Gastroesophageal sphincter (tissue), 3 donors: ENCODE measurements around the gene UBE2I.

ENCODE experiments used
- POLR2A ChIP-seq, 2 donors: fragments of 450-650 bp; IDR thresholded peaks; one replicate each; pipeline ENCODE4 v1.6.1; 2017; ENCODE audit warnings: antibody characterized with exemption in 2 of 2, mild to moderate bottlenecking in 2 of 2, moderate library complexity in 1 of 2
- TF ChIP-seq, protein P1 (sequence below), 4 experiments: fragments of 200-600 bp in 2 of 4; fragments of 450-650 bp in 2 of 4; sonication (generic) in 1 of 4; IDR thresholded peaks; one replicate each; pipeline ENCODE4 v1.5.1; 2017 to 2019; ENCODE audit warnings: antibody characterized with exemption in 4 of 4, mild to moderate bottlenecking in 2 of 4, moderate library complexity in 2 of 4

DNA sequence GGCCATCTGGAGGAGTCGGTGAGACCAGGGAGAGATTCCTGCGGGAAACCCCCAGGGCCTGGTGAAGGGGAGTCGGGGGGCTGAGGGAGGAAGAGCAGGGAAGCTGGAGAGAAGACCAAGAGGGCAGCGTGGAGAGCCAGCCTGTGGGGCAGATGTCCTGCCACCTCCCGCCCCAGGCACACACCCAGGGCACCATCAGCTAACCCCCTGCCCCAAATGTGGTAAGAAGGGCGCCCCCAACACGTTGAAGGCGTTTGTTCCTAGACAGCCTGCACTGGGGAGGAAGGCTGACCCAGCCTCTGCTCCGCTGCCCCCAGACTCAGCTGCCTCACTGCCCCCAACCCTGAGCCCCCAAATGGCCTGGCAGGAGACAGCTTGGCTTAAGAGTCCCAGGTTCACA, 25.3 kb downstream of the UBE2I start:
- no peak for TF ChIP-seq POLR2A (IDR thresholded peaks at IDR 0.05)
- TF ChIP-seq, protein P1, sequence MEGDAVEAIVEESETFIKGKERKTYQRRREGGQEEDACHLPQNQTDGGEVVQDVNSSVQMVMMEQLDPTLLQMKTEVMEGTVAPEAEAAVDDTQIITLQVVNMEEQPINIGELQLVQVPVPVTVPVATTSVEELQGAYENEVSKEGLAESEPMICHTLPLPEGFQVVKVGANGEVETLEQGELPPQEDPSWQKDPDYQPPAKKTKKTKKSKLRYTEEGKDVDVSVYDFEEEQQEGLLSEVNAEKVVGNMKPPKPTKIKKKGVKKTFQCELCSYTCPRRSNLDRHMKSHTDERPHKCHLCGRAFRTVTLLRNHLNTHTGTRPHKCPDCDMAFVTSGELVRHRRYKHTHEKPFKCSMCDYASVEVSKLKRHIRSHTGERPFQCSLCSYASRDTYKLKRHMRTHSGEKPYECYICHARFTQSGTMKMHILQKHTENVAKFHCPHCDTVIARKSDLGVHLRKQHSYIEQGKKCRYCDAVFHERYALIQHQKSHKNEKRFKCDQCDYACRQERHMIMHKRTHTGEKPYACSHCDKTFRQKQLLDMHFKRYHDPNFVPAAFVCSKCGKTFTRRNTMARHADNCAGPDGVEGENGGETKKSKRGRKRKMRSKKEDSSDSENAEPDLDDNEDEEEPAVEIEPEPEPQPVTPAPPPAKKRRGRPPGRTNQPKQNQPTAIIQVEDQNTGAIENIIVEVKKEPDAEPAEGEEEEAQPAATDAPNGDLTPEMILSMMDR (IDR thresholded peaks at IDR 0.05), result no peak
